Upper lobe of left lung (tissue), 4 donors: ENCODE data around the gene DNAH17.

ENCODE experiments used
- CTCF ChIP-seq, 6 experiments: fragments of 450-650 bp in 4 of 6; fragments of 200-600 bp in 2 of 6; sonication (generic) in 2 of 6; IDR thresholded peaks; one replicate each; pipeline ENCODE4 v1.5.1; 2016 to 2019; ENCODE audit warnings: antibody characterized with exemption in 6 of 6
- EP300 ChIP-seq, 4 donors: sonication (generic); formaldehyde crosslinking; IDR thresholded peaks; one replicate each; pipeline ENCODE4 v1.5.1; 2017; ENCODE audit warnings: antibody characterized with exemption in 4 of 4, control low read depth in 2 of 4
- POLR2A ChIP-seq, 4 donors: fragments of 450-650 bp; IDR thresholded peaks; one replicate each; pipeline ENCODE4 v1.5.1; 2016 to 2017; ENCODE audit warnings: antibody characterized with exemption in 4 of 4, mild to moderate bottlenecking in 2 of 4
- POLR2AphosphoS5 ChIP-seq, 2 donors: sonication (generic); formaldehyde crosslinking; IDR thresholded peaks; one replicate each; pipeline ENCODE4 v1.5.1; 2017; ENCODE audit warnings: antibody characterized with exemption in 2 of 2

GRCh38 chr17:78376161-78376560, 201.0 kb downstream of the DNAH17 start:
- no peak for TF ChIP-seq CTCF (IDR thresholded peaks at IDR 0.05)
- no peak for TF ChIP-seq POLR2A (IDR thresholded peaks at IDR 0.05)
- no peak for TF ChIP-seq POLR2AphosphoS5 (IDR thresholded peaks at IDR 0.05)
- no peak for TF ChIP-seq EP300 (IDR thresholded peaks at IDR 0.05)
